Prostate gland (tissue), 2 donors: ENCODE results near the gene ANAPC1.
"Not testable (repeated sequence)": the region's sequence is repeated elsewhere in the genome, so short reads cannot be mapped to it uniquely, and the experiment has no call there.

Source experiments
- CTCF ChIP-seq, 4 experiments: fragments of 200-600 bp in 2 of 4; fragments of 450-650 bp in 2 of 4; sonication (generic) in 2 of 4; IDR thresholded peaks; 1 replicate in 3 of 4; 2 replicates in 1 of 4; pipeline ENCODE4 v1.5.1; 2016 to 2019; ENCODE audit warnings: antibody characterized with exemption in 4 of 4, mild to moderate bottlenecking in 2 of 4, moderate library complexity in 2 of 4
- POLR2A ChIP-seq: fragments of 450-650 bp; IDR thresholded peaks from one replicate; pipeline ENCODE4 v1.6.1; 2016; ENCODE audit warnings: antibody characterized with exemption, mild to moderate bottlenecking

- not testable (repeated sequence) for TF ChIP-seq CTCF (IDR thresholded peaks at IDR 0.05); POLR2A
Measured at GRCh38 chr2:111767087-111767486, 116.9 kb downstream of the ANAPC1 start.
